Stimulated activated naive CD8-positive, alpha-beta T cell treated with anti-CD3 and anti-CD28 coated beads, Interleukin-15, Interleukin-2, amounts not matched to agents 100 U/mL and 50 U/mL, for 24 hours (primary cell): ENCODE data around the gene GLRX.
"Not testable (repeated sequence)": the region's sequence is repeated elsewhere in the genome, so short reads cannot be mapped to it uniquely, and the experiment has no call there.

Source experiments
- ATAC-seq: fragments of 150-1000 bp; cut with Tn5 transposase; one replicate; pipeline ENCODE4 v1.10.0; 2021
- DNase-seq: peaks from one replicate; pipeline ENCODE4 v3.0.0; 2021

The GLRX gene

DNA sequence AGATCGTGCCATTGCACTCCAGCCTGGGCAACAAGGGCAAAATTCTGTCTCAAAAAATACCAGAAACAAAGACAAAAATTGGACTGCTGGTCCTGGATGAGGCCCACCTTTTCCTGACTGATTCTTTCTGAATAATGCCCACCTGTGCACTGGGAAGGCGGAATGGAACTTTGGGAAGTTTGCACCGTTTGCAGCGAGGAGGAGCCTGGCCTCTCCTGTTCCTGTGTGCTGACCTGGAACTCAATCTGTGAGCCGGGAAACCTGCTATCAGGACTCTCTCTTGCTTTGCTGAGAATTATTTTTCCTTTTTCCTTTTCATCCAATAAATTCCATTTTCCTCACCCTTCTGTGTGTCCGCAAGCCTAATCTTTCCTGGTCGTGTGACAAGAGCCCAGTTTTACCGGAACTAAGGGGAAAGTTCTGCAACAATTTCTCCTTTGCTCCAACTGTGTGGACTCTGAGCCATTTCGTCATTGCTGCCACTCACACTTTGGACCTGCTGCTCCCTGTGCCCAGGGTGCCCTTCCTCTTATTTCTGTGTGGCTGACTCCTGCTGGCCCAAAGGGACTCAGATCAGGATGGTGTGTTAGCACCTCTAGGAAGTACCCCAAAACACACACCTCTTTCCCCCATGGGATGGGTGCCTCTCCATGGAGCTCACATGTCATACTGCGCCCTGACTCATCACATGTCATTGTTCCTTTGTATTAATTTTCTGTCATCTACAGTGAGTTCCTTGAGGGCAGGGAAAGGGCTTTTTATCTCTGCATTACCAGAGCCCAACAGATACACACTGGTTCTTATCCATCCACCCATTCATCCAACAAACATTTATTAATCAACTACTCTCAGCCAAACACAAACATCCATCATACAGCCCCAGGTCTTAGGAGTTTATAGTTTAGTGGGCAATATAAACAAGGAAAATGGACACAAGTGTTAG lies 4.7 kb upstream of the GLRX start:
- ATAC-seq (no peak), DNase-seq (no peak)

DNA sequence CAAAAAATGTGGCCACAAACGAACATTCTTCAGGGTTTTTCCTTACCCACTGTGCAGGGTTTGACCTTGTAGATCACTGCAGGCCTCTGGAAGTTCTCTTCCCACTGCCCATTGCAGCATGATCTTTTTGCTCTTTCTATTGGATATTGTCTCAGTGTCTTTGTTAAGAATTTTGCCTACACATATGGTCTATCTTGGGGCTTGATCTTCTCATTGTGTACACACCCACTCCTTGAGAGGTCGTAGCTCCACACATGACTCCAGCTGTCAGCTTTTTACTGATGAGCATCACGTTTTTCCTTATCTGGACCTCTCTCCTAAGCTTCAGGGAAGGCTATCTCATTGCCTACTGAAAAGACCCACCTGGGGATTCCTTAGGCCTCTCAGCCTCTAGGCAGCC lies 3.0 kb upstream of the GLRX start:
- no peak for ATAC-seq
- DNase-seq: no peak

DNA sequence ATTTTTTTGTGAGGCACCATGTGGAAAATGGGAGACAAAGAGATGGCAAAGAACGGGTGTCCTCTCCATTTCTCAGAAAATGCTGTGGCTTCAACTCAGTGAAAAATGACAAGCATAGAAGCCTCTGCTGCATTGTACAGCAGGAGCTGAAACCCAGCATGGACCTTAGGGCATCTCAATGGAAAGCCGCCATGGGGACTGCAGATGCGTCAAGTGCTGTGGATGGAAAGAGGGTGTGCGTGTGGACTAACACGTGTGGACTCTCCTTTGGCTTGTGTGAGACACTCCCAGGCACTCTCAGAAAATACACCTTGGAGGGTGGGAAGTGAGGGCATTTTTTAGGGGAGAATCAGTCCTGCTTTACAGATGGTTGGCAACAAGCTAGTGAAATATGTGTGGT lies 2.2 kb upstream of the GLRX start:
- ATAC-seq: no peak
- no peak for DNase-seq

DNA sequence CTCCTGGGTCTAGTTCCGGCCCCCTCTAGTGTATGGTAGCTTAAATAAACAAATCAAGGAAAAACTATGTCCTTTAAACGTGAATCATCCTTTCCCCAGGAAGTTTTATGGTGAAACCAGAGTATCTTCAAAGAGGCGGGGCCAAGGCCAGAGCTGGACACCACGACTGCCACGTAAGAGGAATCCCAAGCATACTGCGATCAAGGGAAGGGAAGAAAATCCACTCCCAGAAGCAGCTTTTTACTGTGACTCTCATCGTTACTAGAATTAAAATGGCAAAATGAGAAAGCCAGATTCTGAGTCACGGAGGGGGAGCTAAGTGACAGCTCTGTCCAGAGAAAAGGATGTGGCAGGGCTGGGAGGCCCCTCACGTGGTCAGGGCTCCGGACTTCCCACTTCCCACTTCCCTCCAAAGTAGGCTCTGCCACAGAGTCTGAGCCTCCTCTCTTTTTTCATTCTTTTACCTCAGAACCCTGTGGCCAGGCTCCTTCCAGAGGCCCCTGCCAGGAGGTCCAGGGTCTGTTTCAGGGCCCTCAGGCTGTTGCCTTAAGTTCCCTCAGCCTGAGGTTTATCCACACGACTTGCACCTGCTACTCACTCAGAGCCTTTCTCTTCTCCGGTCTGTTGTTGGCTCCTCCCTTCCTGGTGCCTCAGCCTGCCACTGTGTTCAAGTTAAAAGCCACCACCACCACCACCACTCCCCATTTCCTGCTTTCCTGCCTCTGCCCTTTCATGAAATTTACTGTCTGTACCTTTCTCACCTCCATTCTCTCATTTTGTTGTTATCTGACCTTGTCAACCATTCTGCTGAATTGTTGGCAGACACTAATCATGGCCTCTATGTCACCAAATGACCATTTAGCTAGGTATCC lies 1.4 kb upstream of the GLRX start:
- DNase-seq (peak; percentile 55), ATAC-seq (peak; percentile 62)

DNA sequence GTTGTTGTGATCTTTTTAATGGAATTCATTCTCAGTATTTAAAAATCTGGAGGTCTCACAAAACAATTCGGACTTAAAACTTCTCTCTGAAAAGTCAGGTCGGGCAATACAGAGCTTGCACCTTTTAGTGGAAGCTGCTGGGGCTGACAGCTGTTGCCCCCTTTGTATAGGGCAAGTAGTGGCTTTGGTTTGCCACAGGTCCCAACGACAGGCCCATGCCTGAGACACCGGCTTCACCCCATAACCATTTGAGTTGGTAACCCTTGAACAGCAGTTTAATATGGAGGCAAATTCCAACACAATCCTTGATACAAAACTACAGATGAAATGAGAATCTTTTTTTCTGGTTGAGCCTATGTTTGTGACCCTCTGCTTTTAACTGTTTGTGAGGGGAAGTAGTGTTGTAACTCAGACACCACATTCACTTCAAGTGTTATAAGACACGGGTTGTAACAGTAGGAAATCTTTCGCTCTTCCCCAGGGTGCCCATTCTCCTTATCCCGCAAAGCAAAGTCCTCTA lies 752 bp upstream of the GLRX start:
- no peak for ATAC-seq
- no peak for DNase-seq

DNA sequence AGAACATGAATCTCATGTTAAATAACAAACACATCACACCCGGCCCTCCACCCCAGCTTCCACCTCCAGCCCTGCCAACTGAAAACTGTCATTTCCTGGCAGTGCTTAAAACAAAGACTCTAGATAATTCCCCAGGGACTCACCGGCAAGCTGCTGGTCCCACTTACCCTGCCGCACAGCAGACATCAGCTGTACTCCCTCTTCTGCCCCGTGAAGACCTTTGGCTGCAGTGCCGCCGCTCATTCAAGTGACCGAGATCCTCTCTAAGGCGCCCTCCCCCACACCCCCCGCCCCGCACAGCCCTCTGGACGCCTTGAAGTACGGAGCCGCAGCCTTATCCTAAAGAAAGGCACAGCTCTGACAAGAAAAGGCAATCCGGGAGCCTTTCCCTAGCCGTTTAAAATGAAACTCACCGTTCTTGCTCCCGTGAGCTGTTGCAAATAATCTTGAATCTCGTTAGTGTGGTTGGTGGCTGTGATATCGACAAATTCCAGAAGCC lies 434 bp downstream of the GLRX start:
- DNase-seq: peak; percentile 50
- ATAC-seq: peak; percentile 1

DNA sequence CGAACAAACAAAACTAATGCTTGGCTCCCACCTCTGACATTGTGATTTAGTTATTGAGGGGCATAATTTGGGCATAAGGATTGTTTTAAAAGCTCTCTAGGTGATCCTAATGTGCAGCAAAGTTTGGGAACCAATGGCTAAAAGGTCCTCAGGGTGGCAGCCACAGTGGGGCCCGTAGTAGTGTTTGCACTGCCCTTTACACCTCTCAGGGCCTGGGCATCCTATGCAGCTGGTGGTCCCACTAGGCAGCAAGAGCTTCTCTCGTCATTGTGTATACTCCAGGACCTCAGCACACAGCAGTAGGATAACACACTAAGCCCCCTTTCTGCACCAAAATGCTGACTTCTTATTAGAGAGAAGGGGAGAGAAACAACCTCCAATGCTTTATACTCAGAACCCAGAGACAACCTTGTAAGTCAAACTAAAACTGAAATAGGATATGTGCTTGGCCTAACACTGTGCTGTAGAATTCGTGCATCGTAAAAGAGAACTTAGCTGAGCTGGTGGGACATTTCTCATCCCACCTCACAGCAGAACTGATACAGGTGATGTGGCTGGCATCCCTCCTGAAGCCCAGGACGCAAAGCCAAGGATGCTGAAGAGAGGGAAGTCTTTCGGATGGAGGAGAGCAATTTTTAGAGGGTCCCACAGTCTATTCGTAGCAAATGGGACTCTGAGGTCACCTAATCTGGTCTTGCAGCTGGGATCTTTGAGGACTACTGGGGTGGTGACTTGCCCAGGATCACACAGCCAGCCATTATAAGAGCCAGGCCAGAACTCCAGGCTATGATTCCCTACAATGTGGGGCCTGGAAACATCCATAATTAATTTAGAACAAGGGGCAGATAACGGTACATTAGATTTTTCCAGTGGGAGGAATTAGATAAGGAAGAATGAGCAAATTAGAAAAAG lies 1.2 kb downstream of the GLRX start:
- no peak for DNase-seq

DNA sequence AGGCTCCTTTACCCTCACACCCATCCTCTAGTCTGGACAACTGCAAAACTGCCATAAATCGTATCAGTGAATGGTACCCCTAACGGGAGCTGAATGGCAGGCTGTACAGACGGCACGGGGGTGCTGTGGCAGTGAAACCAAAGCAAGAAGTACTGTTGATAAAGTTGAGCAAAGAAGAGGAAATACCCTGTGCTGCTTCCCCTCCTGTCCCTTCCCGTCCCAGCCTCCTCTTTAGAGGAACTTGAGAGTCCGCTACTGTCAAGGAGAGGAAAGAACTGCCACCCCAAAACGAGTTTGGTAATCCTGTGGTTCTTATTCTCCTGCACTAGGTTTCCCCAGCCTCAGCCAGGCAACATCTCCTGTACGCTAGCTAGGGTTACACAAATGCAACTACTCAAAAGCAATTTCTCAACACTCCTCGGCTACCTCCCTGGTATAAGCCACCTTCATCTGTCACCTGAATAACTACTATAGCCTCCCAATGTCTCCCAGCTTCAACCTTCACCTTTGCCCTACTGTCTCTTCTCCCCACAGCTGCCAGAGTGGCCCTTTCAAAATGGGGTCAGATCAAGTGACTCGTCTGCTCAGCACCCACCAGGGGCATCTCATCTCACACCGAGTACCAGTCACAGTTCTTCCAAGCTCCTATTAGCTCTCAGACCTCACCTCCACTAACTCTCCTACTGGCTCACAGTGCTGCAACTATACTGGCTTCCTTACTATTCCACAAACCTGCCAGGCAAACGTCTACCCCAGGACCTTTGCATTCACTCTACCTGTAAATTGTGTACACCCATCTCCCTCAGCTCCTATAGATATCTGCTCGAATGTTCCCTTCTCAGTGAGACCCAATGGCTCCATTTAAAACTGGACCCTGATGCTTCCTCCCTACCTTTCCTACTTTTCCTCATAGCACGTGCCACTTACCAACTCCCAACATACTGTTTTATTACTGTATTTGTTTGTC lies 4.1 kb downstream of the GLRX start:
- peak; percentile 31 for ATAC-seq
- no peak for DNase-seq

More for the DNA sequence above, 1.2 kb downstream of the GLRX start:
- ATAC-seq: peak; percentile 7

DNA sequence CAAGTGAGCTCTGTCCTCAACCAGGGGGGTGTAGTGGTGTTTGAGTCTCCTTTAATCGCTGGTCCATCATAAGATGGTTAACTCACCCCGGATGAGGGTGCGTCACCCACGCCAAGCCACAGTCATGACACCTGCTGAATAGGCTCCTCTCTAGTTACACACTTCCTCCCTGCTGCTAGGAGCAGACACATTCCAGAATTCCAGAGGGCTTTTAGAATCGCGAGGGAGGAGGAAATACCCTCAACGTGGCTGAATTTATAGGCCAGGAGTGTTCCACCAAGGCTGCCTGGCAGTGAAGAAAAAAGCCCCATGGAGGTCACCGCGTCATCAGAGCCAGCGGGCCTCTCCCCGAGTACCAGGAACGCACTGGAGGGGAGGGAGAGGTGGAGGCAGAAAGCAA lies 5.1 kb downstream of the GLRX start:
- ATAC-seq: peak; percentile 61
- peak; percentile 56 for DNase-seq

DNA sequence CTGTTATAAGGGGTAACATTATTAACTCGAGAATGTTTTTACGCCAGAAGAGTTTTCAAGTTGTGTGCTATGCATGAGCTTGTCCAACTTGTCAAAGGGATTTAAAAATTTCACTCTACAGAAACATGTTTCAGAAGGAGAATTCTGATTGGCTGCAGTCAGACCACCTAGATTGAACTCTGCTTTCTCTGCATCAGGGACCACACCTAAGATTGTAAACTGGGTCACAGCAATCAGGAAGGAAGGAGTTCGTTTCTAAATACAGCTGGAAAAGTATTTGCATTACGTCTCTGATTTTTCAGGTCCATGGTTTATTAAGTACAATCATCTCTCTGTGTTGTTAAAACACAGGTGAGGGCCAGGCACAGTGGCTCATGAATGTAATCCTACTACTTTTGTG lies 5.8 kb downstream of the GLRX start:
- ATAC-seq: no peak
- DNase-seq: no peak

DNA sequence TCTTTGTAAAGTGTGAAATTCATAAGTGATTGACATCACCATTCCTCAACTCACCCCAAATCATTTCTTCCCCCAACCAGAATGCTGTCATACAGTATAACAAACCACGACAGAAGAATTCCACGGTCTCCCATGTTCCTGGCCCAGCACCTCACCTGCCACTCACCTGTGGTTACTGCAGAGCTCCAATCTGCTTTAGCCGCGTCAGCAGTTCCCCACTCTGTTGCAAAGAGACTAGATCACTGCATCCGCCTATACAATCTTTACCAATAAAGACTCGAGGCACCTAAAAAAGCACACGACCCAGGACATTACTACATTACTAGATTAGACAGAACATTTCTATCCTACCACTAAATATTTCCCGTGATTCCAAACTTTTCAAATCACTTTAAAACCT lies 6.2 kb downstream of the GLRX start:
- ATAC-seq (no peak), DNase-seq (no peak)

DNA sequence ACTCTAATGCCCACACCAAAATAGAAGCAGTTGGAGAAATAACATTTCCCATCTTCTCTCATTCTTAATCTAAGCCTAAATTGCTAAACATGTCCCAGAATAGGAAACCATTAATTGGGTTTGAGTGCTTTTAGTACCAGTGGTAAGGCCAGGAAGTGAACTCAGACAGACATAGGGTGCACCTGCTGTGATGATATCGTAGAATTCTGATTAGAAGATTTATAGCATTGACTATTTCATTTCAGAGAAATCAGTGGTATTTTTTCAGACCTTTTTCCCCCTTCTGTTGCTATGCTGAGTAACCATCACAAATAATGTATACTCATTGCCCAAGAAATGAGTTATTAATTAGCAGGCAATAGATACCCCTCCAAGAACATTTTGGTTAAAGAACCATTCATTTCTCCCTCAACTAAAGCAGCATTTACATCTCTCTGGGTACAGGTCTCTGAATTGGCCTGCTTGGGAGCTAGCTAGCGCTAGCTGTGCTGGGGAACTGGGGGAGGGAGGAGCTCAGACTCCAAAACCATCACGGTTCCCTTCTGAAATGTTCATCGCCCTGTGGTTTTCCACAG lies 7.3 kb downstream of the GLRX start:
- ATAC-seq (no peak), DNase-seq (no peak)

DNA sequence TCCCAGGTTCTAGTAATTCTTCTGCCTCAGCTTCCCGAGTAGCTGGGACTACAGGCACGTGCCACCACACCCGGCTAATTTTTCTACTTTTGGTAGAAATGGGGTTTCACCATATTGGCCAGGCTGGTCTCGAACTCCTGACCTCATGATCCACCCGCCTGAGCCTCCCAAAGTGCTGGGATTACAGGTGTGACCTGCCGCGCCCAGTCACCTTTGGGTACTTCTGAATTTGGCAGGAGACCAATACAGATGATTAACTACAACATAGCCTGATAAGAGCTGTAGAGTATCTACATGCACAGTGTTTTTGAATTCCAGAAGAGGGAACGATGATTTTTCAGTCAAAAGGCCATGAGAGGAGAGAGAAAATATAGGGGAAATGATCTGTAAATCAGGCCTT lies 9.5 kb downstream of the GLRX start:
- ATAC-seq, DNase-seq: not testable (repeated sequence)

DNA sequence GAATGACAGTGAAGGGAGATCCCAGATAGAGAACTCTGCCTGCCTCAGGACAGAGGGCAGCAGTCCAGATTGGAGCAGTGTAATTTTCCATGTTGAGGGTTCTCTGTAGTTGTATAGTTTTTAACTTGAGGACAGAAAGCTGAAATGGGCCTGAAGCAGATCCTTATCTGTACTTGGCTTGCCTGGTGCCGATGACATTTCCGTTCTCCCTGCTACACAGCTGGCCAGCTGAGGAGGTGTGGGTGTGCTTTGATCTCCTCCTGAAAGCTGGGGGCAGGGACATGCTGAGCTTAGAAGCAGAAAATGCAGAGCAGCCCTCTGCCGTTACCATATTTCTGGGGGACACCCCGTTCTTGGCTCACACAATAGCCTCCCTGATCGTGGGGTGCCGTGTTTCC lies 10.5 kb downstream of the GLRX start:
- ATAC-seq (peak; percentile 54), DNase-seq (peak; percentile 48)

DNA sequence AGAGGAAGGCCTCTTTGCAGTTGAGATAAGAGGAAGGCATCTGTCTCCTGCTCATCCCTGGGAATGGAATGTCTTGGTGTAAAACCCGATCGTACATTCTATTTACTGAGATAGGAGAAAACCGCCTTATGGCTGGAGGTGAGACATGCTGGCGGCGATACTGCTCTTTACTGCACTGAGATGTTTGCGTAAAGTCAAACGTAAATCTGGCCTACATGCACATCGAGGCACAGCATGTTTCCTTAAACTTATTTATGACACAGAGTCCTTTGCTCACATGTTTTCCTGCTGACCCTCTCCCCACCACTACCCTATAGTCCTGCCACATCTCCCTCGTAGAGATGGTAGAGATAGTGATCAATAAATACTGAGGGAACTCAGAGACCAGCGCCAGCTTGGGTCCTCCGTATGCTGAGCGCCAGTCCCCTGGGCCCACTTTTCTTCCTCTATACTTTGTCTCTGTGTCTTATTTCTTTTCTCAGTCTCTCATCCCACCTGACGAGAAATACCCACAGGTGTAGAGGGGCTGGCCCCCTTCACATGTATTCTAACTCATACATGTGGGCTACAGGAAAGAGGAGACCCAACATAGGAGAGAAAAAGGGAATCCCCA lies 11.0 kb downstream of the GLRX start:
- not testable (repeated sequence) for ATAC-seq, DNase-seq

DNA sequence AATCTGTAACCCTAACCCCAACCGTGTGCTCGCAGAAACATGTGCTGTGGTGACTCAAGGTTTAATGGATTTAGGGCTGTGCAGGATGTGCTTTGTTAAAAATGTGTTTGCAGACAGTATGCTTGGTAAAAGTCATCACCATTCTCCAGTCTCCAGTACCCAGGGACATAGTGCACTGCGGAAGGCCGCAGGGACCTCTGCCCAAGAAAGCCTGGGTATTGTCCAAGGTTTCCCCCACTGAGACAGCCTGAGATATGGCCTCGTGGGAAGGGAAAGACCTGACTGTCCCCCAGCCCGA lies 11.5 kb downstream of the GLRX start:
- DNase-seq, ATAC-seq: not testable (repeated sequence)

DNA sequence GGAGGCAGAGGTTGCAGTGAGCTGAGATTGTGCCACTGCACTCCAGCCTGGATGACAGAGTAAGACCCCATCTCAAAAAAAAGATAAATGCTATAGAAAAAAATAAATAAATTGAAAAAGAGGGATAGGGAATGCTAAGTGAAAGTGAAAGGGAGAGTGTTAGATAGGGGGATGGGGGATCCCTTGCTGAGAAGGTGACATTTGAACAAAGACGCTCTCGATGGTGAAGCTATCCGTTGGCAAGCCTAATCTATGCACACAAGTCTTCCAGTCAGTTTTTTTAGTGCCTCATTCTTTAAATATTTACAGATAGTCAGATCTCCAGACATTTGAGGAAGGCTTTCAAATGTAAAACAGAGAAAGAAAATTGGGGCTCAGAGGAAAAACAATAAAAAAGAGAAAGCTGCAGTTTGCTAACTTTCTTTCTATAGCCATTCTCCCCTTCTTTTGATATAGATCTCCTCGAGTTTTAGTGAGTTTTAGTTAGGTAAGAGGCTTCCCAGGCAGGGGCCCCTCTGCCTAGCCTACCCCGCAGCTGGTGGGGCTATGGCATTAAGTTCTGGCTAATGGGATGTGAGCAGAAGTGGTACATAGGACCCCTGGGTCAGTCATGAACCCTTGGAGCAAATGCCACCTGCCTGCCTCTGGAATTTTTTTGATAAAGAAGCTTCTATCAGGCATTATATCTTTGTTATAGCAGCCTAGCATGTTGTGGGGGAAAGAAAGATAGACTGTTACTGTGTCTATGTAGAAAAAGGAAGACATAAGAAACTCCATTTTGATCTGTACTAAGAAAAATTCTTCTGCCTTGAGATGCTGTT lies 12.0 kb downstream of the GLRX start:
- DNase-seq: no peak
- ATAC-seq: no peak

DNA sequence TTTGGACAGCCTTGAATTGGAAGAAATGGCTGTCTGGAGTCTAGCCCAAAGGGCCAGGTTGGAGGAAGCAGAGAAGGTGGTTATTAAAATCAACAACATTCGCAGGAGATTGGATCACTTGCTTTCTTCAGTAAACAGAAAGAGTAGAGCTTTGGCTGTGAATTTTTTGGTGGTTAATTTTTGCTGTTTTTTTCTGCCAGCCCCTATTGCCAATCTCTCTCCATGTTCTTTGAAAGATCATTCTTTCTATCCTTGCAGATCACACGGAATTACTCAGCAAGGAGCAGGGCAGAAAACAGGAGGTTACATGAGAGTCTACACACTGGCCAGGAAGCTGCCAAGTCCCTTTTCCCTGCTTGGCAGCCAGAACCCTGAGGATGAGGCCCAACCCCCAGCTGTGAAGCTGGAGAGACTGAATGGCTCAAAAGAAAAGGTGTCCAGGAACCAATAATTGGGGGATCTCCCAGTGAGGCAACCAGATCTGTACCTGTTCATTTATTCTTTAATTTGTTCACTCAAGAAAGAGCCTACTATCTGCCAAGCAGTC lies 13.0 kb downstream of the GLRX start:
- DNase-seq (no peak), ATAC-seq (no peak)
